ENCODE data around the gene NXPE3.
A peak's percentile ranks its signal among the peaks of the same experiment; 100 is the strongest.
"Not testable (repeated sequence)": the region's sequence is repeated elsewhere in the genome, so short reads cannot be mapped to it uniquely, and the experiment has no call there.

NXPE3 gene

GRCh38 chr3:101779047-101779821, at the start of gene NXPE3:
Gene NXPE3 (plus strand): TSS chr3:101779211. CDS start chr3:101785597, 6,386 bp downstream.
- peak; percentile 88 for DNase-seq (ENCODE audit: low read depth)

- DNase-seq (ENCODE audit: low read depth) = no peak
Observed at GRCh38 chr3:101729586-101729985, 49.4 kb upstream of the NXPE3 start.

GRCh38 chr3:101730839-101731238, 48.2 kb upstream of the NXPE3 start:
- DNase-seq (ENCODE audit: low read depth) = no peak

GRCh38 chr3:101732240-101732641, 46.8 kb upstream of the NXPE3 start:
- DNase-seq (ENCODE audit: low read depth) = no peak

- no peak for DNase-seq (ENCODE audit: low read depth)
Observed at GRCh38 chr3:101735833-101736232, 43.2 kb upstream of the NXPE3 start.

GRCh38 chr3:101741914-101742313, 37.1 kb upstream of the NXPE3 start:
- not testable (repeated sequence) for DNase-seq (ENCODE audit: low read depth)

GRCh38 chr3:101744811-101745210, 34.2 kb upstream of the NXPE3 start:
- no peak for DNase-seq (ENCODE audit: low read depth)

- not testable (repeated sequence) for DNase-seq (ENCODE audit: low read depth)
Observed at GRCh38 chr3:101745934-101746333, 33.1 kb upstream of the NXPE3 start.

- DNase-seq (ENCODE audit: low read depth) = not testable (repeated sequence)
Observed at GRCh38 chr3:101753386-101754113, 25.5 kb upstream of the NXPE3 start.

- DNase-seq (ENCODE audit: low read depth) = no peak
Observed at GRCh38 chr3:101758224-101758623, 20.8 kb upstream of the NXPE3 start.

GRCh38 chr3:101762041-101762646, 16.9 kb upstream of the NXPE3 start:
- no peak for DNase-seq (ENCODE audit: low read depth)

- not testable (repeated sequence) for DNase-seq (ENCODE audit: low read depth)
Observed at GRCh38 chr3:101777745-101778281, 1.2 kb upstream of the NXPE3 start.

GRCh38 chr3:101778385-101779046, 495 bp upstream of the NXPE3 start:
- no peak for DNase-seq (ENCODE audit: low read depth)

- DNase-seq (ENCODE audit: low read depth) = no peak
Observed at GRCh38 chr3:101779822-101780381, 891 bp downstream of the NXPE3 start.

GRCh38 chr3:101780661-101781060, 1.6 kb downstream of the NXPE3 start:
- DNase-seq (ENCODE audit: low read depth) = no peak

GRCh38 chr3:101781166-101781565, 2.2 kb downstream of the NXPE3 start:
- DNase-seq (ENCODE audit: low read depth) = no peak

- DNase-seq (ENCODE audit: low read depth) = no peak
Observed at GRCh38 chr3:101784855-101785613, 6.0 kb downstream of the NXPE3 start.

- no peak for DNase-seq (ENCODE audit: low read depth)
Observed at GRCh38 chr3:101791778-101792177, 12.8 kb downstream of the NXPE3 start.

GRCh38 chr3:101796077-101796680, 17.2 kb downstream of the NXPE3 start:
- DNase-seq (ENCODE audit: low read depth) = no peak

- no peak for DNase-seq (ENCODE audit: low read depth)
Observed at GRCh38 chr3:101801174-101801573, 22.2 kb downstream of the NXPE3 start.

- DNase-seq (ENCODE audit: low read depth) = no peak
Observed at GRCh38 chr3:101802179-101802578, 23.2 kb downstream of the NXPE3 start.

Measured in stimulated activated CD8-positive, alpha-beta memory T cell treated with anti-CD3 and anti-CD28 coated beads, Interleukin-7, amount 100 ng/mL, for 24 hours (primary cell).